ENCODE measurements around the gene PDE4D.
"Not testable (repeated sequence)": the region's sequence is repeated elsewhere in the genome, so short reads cannot be mapped to it uniquely, and the experiment has no call there.

PDE4D gene

GRCh38 chr5:59308685-59309084 lies 584.8 kb downstream of the PDE4D start:
- not testable (repeated sequence) for DNase-seq (ENCODE audit: low spot score); FAIRE-seq

- not testable (repeated sequence) for DNase-seq (ENCODE audit: low spot score); FAIRE-seq
These were observed 590.2 kb downstream of the PDE4D start for GRCh38 chr5:59303289-59303716.

GRCh38 chr5:59302509-59302908 lies 591.0 kb downstream of the PDE4D start:
- not testable (repeated sequence) for FAIRE-seq; DNase-seq (ENCODE audit: low spot score)

DNA sequence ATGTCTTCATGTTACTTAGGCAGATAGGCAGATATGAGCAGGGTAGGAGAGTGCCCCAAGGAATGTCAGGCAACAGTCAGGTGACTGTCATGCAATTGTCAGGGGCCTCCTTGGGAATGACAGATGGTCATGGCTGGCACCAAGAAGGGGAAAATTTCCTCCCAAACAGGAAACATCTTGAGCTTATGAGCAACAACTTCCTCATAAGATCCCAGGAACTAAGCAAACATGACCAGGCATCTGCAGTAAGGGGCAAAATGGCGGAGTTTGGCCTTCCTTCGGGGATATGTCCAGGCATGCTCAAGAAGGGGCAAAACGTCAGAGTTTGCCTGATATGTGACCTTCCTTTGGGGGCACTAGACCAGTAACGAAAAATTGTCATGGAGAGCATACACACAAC lies 591.8 kb downstream of the PDE4D start:
- DNase-seq (ENCODE audit: low spot score) (no peak), FAIRE-seq (no peak)

GRCh38 chr5:59300930-59301329 lies 592.6 kb downstream of the PDE4D start:
- FAIRE-seq = no peak
- DNase-seq (ENCODE audit: low spot score) = no peak

GRCh38 chr5:59299006-59299405 lies 594.5 kb downstream of the PDE4D start:
- DNase-seq (ENCODE audit: low spot score) (no peak), FAIRE-seq (no peak)

- DNase-seq (ENCODE audit: low spot score) = peak; percentile 59
- peak; percentile 80 for FAIRE-seq
These were observed 596.9 kb downstream of the PDE4D start for GRCh38 chr5:59296317-59297264.

DNA sequence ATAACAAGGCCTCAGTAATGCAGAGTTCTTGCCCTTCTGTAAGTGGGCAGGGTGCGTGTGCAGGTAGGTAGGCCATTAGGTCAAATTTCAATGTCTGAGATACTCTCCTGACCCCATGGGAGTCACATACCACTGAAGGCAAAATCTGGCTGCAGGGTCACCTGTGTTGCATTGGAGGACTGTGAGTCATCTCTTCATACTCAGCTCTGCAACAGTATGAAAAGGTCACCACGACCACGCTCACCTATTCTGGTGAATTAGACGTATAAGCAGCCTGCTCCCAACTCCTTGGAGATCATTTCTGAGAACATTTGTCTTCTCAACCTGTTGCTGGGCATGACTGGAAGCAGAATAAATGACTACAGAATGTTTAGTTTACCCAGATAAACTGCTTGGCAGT lies 599.8 kb downstream of the PDE4D start:
- DNase-seq (ENCODE audit: low spot score) (no peak), FAIRE-seq (no peak)

GRCh38 chr5:59291941-59292340 lies 601.6 kb downstream of the PDE4D start:
- FAIRE-seq (no peak), DNase-seq (ENCODE audit: low spot score) (no peak)

GRCh38 chr5:59287884-59288283 lies 605.6 kb downstream of the PDE4D start:
- no peak for DNase-seq (ENCODE audit: low spot score)
- FAIRE-seq = no peak

- DNase-seq (ENCODE audit: low spot score) (no peak), FAIRE-seq (no peak)
These were observed 606.2 kb downstream of the PDE4D start for GRCh38 chr5:59287361-59287760.

GRCh38 chr5:59286510-59286909 lies 607.0 kb downstream of the PDE4D start:
- FAIRE-seq = no peak
- no peak for DNase-seq (ENCODE audit: low spot score)

DNA sequence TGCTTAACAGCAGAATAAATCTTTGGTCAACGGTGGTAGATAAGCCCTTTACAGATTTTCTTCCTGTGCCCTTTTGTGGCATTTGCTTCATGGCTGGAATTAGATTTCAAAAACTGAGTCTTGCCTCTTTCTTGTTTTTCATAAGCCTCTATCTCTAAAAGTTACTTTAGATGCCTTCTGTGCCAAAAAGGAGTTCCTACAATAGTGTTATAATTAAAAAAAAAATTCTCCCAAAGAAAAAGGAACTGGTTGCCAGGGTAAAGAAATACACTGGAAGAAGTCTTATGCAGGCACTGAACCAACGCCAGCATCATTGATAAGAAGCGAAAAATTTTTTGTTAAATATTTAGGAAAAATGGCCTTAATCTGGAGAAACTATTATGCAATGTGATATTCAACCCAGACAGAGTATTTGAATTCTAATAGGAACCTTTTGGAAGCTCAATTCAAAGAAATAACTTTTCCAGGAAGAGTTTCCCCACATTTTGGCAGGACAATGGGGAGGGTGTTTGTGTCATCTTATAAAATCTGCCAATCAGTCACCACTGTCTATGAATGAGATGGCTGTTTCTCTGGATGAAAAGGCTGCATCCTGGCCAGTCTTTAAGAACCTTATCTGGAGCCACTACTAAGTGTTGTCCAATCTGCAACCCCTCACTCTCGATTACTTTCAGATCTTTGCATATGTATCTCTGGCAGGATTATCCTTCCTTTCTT lies 608.1 kb downstream of the PDE4D start:
- FAIRE-seq = no peak
- DNase-seq (ENCODE audit: low spot score) = no peak

- FAIRE-seq (no peak), DNase-seq (ENCODE audit: low spot score) (no peak)
These were observed 610.8 kb downstream of the PDE4D start for GRCh38 chr5:59282726-59283125.

DNA sequence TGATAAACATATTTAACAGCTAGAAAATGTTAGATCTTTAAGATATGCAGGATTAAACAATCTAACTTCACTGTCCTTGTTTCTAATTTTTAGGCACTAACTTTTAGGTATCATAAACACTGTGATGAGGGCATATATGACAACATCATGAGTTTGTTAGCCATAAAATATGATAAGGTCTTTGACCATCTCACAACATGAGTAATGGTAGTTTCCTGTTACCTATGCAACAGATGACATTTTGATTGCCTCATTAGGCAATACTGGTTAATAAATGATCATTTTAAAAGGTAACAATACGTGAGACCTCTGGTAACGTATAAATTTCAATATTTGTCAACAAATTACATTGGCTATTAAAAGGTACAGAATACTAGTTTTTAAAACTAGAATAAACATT lies 613.5 kb downstream of the PDE4D start:
- FAIRE-seq (no peak), DNase-seq (ENCODE audit: low spot score) (no peak)

DNA sequence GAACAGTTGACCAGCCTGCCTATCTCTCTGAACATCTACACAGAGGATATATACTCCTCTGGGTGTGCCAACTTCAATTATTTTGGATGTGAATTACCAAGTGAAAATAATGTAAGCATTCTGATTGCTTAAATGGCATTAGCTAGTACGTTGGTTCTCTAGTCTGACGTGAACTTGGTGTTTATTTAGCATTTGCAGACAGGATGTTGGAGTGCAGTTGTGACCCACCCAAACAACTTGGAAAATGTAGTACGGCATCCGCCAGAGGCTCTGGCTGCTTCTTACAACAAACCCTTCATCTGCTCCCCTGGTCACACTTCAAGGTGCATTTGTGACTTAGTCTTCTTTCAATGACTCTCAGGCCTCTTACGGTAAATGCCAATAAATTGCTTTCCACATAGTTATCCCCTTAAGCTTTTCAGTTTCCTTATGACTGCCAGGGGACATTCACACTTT lies 616.6 kb downstream of the PDE4D start:
- no peak for FAIRE-seq
- no peak for DNase-seq (ENCODE audit: low spot score)

- no peak for FAIRE-seq
These were observed 617.2 kb downstream of the PDE4D start for GRCh38 chr5:59276325-59276675.

GRCh38 chr5:59275510-59276324 lies 617.8 kb downstream of the PDE4D start:
- FAIRE-seq = no peak

More at GRCh38 chr5:59276325-59276675, 617.2 kb downstream of the PDE4D start:
- no peak for DNase-seq (ENCODE audit: low spot score)

GRCh38 chr5:59275170-59275509 lies 618.4 kb downstream of the PDE4D start:
- DNase-seq (ENCODE audit: low spot score) = no peak
- FAIRE-seq = no peak

More at GRCh38 chr5:59275510-59276324, 617.8 kb downstream of the PDE4D start:
- peak; percentile 5 for DNase-seq (ENCODE audit: low spot score)

DNA sequence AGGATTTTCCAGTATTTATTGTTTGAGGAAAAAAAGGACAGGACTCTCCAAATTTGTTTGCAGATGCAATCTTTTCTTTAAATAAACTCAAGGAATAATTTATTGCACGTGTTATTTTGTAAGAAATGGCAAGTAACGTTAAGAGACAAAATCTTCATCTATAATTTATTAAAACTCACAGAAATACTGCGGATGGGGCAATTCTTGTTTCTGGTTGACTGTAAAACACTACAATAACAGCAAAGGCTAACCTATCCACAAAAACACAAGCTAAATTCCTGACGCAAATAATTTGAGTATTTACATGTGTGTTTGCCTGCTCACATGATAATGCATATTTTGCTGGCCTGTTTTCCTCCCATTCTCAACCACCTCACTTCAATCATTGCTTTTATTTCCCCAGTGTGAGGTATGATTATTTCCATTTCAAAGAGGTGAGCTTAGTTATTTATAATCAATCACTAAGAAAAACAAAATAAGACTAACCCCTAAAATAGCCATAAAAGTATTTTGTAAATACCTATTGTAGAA lies 619.4 kb downstream of the PDE4D start:
- no peak for DNase-seq (ENCODE audit: low spot score)
- no peak for FAIRE-seq

GRCh38 chr5:59272809-59273427 lies 620.6 kb downstream of the PDE4D start:
- no peak for DNase-seq (ENCODE audit: low spot score)
- FAIRE-seq = no peak

Data from RCC 7860 (cell line).